ENCODE measurements around the gene CD93.

Gene CD93, protein sequence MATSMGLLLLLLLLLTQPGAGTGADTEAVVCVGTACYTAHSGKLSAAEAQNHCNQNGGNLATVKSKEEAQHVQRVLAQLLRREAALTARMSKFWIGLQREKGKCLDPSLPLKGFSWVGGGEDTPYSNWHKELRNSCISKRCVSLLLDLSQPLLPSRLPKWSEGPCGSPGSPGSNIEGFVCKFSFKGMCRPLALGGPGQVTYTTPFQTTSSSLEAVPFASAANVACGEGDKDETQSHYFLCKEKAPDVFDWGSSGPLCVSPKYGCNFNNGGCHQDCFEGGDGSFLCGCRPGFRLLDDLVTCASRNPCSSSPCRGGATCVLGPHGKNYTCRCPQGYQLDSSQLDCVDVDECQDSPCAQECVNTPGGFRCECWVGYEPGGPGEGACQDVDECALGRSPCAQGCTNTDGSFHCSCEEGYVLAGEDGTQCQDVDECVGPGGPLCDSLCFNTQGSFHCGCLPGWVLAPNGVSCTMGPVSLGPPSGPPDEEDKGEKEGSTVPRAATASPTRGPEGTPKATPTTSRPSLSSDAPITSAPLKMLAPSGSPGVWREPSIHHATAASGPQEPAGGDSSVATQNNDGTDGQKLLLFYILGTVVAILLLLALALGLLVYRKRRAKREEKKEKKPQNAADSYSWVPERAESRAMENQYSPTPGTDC

DNA sequence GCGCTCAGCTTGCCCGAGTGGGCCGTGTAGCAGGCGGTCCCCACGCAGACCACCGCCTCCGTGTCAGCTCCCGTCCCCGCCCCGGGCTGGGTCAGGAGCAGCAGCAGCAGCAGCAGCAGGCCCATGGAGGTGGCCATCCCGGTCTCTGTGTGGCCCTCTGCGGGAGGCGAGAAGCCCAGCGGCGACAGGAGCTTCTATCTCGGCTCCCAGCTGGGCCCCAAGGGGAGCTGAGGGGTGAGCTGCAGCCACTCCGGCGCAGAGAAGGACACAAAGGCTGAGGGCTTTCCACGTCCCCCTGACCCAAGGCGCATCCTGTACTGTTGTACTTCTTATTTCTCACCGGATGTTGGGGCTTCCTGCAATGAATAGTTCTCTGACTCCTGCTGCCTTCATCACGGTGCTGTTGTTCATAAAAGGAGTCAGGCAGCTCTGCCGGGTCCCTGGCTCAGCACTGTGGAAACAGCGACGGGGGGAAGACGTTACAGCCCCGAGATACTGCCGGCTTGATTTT lies at the start of gene CD93:
Gene CD93 (minus strand): TSS at position 269 of the 511 bp plus-strand sequence. CDS start 132 bp downstream, at position 137.
- DNase-seq, result peak; percentile 67

DNA sequence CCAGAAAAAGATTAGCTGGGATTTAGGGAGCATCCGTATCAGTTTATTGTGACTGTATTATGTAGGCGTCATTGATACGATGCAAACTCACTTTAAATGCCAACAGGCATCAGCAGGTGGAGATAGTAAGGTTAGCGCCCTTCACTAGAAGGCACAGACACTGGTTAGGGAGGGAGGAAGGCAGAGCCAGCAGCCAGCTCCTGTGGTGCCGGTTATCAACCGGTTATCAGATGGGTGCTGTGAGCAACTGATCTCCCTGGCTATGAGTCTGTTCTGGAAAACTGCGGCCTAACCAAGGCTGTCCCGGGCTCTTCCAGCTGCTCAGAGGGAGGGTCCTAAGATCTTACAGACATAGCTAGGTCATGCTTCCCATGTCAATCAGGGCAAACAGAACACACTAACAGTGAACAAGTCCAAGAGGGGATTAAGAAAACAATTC lies 47.5 kb upstream of the CD93 start:
- DNase-seq, result no peak

DNA sequence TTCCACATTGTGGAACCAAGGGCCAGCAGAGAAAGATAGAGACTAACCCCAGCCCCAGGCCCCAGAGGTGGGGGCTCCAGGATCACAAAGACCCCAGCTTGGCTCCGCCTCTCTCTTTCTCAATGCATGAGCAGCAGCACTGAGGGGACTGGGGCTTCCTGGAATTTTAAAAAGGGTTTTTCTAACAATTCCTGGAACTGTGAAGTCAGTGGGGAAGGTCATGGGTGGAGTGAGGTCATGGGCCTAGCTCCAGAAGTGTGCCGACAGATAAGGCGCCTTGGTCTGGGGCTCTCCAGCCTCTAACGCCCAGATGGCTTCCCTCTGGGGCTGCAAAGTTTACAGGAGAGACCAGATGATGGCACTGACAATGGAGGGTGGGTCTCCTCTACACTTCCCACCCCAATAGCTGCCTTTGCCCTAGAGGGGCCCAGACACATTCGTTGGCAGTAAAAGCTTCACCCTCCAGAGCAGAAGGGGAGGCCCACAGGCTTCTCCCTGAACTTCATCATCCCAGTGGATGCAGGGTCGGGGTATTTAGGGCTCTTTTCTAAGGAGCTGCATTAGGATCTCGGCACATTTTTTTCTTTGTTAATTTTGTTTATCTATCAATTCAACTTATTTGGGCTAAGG lies 46.9 kb upstream of the CD93 start:
- peak; percentile 62 for DNase-seq

DNA sequence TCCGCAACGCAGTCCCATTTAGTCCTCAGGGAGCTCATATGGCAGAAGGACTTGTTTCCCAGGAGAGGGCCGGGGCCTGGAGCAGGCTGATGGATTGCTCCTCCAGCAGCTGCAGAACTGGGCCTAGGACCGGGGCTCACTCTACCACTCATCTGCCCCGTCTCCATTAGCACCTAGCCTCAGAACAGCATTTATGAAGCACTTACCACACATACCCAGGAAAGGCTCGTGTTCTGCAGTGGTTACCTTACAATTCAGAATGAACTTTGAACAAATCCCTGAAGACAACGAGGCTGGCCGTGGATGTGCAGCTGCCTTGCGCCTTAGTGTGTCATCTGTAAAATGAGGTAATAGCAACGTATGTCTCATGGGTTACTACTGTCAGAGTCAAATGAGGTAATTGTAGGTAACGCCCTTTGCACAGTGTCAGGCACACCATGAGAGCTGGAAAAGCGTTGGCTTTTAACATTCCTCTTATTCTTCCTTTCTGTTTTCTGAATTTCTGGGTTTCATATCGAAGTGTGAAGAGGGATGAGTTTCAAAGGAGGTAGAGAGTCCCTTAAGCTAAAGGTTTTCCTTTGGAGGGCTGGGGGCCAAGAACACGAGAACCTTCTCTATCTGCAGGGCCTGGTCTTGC lies 46.3 kb upstream of the CD93 start:
- no peak for DNase-seq

DNA sequence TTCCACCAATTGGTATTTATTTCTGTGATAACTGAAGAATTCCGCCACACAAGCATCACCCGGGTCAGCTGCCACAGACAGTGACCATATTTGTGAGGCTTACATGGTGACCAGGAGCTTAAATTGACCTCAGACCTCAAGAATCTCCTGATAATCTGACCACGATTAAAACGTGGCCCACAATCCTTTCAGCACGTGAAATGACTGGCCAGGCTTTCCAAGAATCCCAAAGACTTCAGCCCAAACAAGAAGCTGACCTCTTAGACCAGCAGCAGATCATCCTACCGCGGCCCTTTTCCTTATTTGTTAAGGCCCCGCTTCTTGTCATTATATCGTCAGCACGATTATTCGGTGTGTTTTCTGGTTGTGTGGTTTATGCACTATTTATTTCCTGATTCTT lies 45.6 kb upstream of the CD93 start:
- no peak for DNase-seq

DNA sequence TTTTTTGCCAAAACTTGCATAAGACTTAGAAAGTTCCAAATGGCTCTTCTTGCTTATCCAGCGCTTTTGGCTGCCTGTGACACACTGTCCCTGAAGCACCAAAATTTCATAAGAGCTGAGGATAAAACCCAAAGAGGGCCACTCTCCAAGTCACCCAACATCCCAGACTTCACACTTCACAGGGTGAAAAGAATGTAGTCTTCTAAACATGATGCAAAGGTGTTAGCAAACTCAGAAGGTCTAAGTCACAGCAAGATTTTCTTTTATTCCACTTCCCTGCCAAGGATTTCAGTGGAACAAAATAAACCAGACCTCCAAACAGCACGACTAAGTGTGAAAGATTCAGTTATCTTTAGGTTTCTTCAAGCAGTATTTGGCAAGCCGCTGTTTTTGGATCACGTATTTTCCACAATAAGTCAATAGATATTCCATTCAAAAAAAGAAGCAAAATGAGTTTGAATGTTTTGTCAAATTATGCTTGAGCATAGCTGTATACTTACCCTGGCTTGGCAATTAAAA lies 44.6 kb upstream of the CD93 start:
- DNase-seq, result no peak

DNA sequence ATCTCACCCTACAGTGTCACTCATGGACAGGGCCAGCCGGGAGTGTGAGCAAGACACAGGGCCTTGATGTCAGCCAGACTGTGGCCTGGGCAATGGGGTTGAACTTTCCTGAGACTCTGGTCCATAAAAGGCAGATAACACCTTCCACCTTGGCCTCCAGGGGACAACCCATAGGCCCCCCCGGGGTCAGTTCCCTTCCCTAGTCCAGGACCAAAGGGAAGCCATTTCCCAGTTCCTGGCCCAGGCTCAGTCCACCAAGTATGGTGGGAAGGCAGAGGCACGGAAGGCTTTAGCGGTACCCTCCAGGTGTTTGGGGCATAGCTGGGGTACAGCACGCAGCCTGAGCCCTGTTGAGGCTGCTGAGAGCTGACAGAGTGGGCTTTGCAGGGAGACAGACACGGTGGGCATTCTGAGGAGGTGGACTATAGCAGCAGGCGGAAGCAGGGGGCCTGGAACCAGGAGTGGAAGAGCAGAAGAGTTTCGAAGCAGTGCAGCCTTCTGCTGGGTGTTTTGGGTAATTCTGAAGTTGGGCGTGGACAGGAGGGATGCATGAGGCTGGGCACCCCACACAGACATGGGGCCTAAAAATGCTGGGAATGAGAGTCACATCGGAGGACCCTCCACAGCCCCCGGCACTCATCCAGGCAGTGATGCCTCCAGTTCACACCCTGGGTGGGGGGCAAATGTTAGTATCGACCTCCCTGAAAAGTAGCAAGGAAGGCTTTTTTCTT lies 43.9 kb upstream of the CD93 start:
- no peak for DNase-seq

DNA sequence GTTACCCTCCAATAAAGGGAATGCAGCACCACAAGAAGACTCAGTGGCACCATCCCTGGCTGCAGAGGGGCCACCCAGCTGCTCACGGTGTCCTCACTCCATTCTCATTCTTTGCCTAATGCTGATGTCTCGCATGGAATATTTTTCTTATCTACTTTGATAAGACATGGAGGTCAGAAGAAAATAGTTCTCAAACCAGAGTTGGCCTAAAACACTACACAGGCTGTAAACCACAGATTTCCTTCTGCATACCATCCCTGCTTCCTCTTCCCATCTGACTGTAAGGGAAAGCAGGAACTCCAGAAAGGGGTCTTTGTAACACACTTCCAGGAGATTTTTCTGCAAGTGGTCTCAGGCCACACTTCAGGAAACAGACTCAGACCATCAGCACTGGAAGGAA lies 43.1 kb upstream of the CD93 start:
- DNase-seq, result no peak

DNA sequence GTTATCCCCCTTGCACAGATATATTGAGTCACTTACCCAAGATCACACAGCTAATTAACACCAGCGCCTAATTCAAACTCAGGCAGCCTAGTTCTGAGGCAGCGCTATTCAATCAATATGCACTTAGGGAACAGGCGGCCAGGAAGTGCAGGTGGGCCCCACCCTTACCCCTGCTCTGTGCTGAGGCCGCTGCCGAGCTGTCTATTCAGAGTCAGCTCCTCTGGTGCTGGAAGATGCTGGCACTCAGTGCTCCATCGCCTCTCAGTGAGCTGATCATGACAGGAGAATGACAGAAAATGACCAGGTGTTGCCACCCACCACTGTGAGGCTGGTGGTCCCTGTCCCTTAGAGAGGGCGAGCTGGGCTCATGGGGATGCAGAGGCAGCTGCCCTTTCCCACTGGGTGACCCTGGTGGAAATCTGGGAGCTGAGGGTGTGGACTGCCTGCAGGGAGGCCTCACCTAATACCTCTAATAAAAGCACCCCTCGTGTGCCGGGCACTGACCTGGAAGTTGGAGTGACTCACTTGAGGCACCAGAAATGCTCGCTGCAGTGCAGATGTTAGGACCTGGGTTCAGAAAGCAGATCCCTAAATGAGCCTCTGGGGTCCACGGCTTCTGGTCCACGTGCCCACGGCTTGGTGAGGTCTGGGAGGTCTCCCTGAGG lies 42.5 kb upstream of the CD93 start:
- DNase-seq, result no peak

DNA sequence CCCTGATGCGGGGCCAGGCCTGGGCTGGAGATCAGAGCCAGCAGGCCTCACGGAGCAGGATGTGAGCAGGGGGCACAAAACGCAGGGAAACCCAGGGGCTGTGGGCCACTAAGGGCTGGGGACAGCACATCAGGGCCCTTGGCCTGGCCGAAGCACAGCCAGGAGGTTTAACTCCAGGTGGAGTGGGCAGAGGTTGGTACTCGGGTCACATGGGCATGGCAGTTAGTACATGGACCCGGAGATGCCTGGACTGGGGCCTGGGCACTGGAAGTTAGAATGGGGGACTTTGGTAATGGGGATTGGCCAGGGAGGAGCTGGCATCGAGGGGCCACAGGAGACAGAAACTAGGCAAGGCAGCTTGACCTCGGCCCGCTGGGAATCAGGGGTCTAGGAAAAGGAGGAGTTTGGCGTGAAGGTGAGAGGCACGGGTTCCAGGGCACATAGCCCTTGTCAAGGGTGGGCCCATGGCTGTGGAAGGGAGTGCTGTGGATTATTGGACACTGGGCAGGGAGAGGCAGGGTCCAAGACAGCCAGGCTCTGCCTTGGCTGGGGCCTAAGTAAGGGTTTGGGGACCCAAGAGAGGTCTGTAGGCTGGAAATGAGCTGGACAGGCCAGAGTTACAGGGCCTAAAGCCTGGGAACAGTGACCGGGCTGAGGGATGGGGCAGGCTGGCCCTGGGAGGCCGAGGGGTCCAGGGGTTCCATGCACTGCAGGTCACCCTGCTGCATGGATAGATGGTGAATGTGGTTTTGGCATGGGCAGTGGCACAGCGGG lies 41.6 kb upstream of the CD93 start:
- no peak for DNase-seq

DNA sequence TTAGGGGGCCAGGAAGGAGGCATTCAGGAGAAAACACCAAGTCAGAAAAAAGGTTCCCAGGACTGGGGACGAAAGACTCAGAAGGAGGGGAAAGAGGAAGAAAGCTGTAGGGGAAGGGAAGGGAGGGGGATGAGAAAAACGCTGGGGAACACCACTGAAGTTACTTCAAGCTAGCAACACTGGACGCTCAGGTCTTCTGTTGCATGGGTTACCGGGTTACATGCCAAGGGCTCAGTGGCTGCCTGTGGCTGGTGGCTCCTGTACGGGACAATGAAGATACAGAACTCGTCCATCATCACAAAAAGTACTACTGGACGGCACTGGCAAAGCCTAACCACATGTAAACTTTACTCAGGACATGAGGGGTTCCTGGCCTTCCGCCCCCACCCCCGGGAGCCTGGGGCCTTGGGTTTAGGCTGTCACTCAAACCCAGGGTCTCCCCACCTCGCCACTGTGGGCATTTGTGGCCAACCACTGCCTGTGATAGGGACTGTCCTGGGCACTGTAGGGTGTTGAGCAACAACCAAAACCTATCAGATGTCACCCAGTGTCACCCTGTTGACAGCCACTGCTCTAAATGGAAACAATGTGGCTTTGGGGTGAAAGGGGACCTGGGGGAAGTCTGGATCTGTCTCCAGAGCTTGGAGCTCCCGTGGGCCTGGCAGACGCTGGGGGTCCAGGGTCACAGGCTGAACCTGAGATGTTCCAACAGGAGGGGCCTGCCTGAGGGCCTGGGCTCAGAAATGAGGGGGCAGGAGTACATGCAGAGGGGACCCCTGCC lies 40.3 kb upstream of the CD93 start:
- DNase-seq, result no peak

DNA sequence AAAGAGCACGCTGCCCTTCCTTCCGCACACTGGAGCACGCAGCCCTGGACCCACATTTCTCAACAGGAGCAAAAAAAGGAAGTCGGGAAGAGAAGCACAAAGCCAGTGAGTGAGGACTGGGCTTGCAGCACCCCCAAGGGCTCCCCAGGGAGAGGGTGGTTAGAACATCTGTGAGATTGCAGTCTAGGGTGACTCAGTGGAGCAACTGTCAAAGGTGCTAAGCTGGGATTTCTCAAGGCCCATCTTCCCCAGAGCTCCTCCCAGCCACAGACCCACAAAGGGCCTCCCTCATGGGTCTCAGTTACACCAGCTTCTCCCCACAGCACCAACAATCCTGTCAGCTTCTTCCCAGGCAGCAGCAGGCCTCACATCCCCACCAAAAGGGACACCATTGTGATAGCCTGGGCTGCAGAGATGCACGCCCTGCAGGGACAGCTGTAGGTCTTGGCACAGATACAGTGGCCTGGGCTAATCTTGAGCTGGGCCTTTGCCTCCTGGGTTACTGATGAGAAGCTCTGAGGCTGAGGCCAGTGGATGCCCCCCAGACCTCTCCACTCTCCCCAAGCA lies 39.6 kb upstream of the CD93 start:
- DNase-seq, result peak; percentile 64

DNA sequence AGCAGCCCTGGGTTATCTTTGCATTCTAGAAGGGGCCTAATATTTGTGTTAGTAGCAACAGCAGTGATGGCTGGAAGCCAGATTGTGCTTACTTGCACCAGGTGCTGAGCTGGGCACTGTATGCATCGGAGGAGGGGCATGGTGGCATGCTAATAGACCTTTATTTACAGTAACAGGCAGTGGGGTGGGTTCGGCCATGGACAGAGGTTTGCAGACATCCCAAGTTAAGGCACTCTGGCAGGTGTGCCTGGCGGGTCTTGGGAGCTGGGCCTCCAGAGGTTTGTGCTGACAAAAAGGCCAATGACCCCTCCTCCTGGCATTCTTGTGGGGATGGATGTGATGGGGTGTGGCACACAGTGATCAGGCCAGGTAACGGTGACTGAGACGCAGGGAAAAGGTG lies 39.0 kb upstream of the CD93 start:
- no peak for DNase-seq

DNA sequence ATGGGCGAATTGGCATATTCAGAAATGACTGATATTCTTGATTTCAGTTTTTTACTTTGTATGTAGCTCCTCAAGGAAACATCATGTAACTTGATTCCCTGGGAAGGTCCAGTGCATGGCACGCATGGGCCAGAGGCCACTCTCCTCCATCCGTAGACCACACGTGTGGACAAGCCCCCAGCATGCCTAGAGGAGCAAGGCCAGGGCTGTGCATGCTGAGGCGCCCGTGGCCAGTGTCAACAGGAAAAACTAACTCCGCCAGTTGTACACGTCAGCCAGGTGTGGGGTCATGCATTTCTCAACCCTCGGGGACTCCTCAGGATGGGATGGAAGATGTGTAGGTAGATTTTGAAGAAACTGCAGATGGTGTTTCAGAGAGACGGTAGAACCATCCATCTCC lies 37.8 kb upstream of the CD93 start:
- DNase-seq, result no peak

DNA sequence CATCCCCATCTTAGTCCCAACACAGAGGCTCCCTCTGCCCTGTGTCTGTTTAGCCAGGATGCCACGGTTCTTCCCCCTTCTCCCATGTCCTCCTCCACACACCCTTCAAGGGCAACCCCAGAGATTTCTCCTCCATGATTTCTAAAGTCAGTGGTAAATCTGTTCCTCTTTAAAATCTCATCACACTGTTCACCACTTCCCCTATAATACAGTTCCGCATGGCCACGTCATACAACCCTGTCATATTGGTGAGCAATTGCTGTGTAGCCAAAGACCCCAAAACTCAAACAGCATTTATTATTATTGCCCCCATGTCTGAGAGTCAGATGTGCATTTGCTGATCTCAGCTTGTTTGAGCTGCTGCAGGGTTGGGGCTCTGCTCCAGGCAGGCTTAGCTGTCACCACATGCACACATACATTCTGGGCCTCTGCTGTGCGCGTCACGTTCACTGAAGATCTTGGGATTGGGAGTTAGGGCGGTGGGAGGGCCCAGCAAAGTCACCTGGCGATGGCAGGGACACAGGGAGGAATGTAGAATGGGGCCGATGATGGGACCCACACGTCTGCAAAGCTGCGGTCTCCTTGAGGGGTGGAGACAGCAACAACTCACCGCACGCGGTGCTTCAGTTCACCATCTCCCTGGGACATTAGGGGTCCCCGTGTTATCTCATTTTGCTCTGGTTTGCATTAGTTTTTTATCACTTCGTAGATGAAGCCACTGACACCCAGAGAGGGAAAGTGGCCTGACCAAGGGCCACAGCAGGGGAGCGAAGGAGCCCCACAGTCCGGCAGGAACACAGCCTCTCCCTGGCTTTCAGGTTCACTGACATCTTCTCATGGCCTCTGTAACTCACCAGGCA lies 36.9 kb upstream of the CD93 start:
- DNase-seq, result no peak

DNA sequence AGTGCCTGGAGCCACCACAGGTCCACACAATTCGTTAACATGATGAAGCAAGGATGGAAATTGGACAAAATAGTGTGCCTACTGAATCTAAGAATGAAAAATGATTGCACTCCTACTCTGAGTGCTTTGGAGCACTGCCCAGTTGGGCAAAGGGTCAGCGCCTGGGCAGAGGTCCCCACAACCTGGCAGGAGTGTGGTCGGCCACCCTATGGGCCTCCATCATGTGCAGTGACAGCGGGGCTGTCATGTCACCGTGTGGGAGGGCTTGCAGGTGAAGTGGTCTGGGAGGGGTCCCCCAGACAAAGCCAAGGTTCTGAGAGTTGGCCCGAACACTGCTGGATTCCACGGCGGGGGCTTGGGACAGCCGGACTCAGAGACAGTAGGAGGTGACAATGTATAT lies 36.2 kb upstream of the CD93 start:
- DNase-seq, result no peak

DNA sequence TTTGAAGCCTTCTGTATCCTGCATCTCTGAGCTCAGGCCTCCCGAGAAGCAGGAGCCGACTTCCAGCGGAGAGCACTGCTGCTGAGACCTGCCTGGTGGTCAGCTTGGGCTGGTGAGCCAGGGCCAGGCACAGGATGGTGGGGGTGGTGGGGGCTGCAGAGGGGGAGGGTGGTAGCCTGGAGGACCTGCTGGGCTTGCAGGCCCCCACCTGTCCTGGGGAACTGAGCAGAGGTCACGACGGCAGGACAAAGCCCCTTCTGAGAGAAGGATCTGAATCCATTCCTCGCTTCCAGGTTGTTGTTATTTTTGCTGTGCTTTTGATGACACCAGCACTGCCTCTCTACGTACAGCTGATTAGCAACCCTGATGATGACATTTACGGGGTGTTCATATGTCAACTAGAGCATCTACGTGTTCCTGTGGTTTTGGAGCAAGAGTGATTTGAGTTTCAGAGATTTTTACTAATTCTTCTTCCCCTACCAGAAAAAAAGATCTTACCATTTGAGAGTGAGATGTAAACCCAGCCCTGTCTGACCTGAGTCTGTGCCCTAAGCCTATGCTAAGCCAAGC lies 35.7 kb upstream of the CD93 start:
- DNase-seq, result no peak
